NCI-H128 (cell line): ENCODE measurements around the gene FAU.
A peak's percentile ranks its signal among the peaks of the same experiment; 100 is the strongest.
"Not testable (repeated sequence)": the region's sequence is repeated elsewhere in the genome, so short reads cannot be mapped to it uniquely, and the experiment has no call there.

Source experiments
- DNase-seq: peaks from one replicate; lab custom pipeline; 2025; ENCODE audit not compliant: unreplicated experiment; lab: John Stamatoyannopoulos, UW

Gene FAU

DNA sequence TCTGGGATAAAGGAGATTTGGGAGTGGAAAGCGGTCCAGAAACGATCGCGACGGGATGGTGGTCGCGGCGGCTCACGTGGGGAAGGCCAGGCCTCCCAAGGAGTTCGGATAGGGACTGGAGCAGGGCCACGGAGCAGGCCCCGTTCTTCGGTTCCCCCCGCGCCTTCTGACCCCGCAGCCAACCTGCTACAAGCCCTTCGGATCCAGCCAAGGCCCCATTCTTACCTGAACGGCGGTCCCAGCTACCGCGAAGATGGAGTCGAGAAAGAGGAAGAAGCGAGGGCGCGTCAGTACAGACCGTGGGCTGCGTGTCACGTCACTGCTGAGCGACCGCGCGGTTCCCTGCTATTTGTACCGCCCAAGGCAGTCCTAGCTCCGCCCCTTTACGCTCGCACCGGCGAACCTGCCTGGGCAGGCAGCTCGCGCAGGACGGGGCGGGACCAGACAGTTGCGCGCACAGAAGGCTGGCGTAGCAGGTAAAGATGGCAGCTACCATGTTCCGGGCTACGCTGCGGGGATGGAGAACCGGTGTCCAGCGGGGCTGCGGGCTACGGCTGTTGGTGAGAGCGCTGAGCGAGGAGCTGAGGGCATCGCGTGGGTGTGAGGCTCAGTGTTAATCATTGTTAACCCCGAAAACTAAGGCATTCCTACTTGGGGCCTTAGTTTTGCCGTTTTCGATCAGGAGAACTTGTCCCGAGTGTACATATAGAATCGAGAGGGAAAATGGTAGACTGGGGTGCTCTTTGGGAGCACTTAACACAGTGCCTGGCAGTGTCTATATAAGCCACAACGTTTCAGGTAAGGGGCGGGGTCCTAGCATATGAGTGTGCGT lies at the start of gene FAU, which contains the start of gene MRPL49:
FAU (minus strand) TSS at position 270 of the 832 bp plus-strand sequence. CDS start 321 bp downstream, outside the sequence.
MRPL49 (plus strand) TSS at position 457 of the 832 bp plus-strand sequence; CDS start at position 483, 26 bp downstream.
- DNase-seq, result peak; percentile 92

DNA sequence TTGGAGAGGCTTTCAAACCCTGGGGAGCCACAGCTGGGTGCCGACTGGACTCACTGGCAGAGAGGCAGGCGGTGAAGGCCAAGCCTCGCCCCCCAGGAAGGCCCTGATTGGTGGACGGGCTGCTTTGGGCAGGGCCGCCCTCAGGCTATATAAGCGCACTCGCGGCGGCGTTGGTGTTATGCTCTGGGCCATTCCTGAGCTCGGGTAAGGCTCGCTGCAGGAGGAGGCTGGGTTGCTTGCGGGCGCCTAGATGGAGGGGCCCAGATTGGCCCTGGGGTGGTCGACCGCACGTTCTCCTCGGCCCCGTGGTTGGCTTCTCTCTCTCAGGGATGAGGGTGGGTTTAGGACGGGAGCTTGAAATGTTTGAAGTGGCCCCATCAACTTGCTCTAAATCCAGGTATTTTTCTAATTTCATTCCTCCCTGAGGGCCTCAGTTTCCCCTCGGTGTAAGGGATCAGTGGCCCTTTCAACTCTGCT lies 48.2 kb upstream of the FAU start, which contains the start of gene SPDYC:
SPDYC (plus strand) TSS at position 176 of the 477 bp plus-strand sequence. CDS start 1,125 bp downstream, outside the sequence.
- no peak for DNase-seq

DNA sequence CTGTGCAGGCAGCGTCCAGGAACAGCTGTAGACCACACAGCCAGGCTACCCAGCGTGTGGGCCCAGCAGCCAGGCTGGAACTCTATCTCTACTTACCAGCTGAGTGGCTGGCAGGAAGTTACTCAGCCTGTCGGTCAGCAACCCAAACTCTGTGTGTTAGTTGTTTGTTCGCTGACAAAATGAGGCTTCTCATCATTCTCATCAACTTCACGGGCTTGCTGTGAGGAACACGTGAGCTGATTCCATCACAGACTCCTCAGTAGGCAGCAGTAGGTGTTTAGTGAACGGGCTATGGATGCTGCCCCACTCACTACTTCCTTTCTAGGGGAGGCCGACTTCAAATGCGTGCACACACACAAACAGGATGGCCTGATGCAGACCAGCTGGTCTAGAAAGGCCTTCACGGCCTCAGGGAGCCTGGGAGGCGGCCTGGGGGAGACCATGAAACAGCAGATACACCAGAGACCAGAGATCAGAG lies 47.3 kb upstream of the FAU start:
- no peak for DNase-seq

DNA sequence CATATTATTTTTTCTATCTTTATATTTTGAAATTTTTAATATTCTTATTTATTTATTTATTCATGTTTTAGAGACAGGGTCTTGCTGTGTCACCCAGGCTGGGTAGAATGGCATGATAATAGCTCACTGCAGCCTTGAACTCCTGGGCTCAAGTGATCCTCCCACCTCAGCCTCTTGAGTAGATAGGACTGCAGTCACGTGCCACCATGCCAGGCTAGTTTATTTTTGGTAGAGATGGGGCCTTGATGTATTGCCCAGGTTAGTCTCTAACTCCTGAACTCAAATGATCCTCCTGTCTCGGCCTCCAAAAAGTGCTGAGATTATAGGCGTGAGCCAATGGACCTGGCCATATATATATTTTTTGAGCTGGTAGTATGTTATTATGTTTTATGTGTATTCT lies 45.7 kb upstream of the FAU start:
- DNase-seq, result no peak

DNA sequence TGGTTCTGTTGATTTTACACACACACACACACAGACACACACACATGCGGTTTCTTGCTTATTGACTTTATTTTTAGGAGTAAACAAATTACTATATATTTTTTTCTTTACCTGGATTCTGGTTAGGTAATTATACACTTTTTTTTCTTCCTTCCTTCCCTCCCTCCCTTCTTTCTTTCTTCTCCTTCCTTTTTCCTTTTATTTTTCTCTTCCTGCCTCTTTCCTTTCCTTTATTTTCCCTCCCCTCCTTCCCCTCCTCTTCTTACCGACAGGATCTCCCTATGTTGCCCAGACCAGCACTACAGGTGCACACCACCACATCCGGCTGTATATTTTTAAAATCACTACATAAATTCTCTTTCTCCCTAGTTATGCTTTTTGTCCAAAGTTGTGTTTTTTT lies 45.0 kb upstream of the FAU start:
- DNase-seq, result no peak

DNA sequence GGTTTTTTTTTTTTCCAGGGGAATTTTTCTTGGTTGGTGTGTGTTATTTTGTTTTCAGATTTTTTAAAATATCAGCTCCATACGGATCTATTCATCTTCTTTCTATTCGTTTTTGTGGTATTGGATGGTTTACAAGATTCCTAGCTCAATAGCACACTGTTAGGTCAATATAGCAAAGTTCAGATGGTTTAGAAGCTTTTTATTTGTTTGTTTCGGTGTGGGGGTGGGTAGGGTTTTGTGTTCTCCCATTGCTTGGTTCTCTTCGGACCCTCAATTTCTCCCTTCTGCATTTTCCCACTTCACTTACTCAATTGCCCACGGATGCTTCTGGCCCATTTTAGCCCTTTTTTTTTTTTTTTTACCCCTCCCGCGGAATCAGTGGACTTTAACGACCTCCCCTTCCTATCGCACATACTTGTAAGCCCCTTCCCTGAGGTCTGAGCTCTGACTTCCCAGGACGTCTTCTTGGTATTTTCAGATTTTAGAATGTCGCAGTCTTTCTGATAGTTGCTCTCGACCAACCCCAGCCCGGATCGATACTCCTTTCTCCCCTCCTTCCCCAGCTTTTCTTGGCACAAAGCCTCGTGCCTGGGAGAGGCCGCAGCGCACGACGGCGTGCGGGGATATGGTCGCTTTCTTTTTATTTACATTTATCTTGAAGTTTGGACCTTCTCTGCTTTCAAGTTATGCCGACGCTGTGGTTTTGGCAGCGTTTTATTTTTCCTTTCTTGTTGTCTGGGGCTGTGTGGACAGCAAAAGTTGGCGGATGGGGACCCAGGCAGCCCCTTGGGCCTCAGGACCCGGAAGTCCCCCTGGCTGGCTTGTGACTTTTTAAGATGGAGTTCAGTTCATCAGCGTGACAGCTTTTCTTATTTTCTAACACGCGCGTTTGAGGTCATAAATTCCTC lies 43.7 kb upstream of the FAU start:
- DNase-seq, result no peak

DNA sequence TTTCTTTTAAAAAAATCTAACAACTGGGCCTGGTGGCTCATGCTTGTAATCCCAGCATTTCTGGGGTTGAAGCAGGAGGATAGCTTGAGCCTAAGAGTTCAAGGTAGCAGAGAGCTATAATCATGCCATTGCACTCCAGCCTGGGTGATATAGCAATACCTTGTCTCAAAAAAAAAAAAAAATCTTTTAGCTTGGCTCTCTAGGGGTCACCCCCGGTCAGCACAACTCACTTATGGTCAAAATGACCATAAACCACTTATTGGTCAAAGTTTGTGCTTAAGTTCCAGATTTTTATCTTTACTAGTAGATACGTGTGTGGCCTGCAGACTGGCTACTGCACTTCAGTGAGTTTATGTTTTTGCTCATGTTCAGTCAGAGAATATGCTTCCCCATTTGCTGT lies 41.8 kb upstream of the FAU start:
- no peak for DNase-seq

DNA sequence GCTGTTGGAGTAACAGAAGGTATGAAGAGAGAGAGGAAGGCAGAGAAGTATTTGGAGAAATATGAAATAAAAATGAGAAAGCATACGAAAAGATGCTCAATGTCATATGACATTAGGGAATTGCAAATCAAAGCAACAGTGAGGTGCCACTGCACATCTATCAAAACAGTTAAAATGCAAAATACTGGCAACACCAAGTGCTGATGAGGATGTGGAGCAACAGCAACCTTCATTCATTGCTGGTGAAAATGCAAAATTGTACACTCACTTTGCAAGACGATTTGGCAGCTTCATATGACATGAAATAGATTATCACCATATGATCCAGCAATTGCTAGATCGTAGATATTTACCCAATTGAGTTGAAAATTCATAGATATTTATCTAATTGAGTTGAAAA lies 38.7 kb upstream of the FAU start:
- no peak for DNase-seq

DNA sequence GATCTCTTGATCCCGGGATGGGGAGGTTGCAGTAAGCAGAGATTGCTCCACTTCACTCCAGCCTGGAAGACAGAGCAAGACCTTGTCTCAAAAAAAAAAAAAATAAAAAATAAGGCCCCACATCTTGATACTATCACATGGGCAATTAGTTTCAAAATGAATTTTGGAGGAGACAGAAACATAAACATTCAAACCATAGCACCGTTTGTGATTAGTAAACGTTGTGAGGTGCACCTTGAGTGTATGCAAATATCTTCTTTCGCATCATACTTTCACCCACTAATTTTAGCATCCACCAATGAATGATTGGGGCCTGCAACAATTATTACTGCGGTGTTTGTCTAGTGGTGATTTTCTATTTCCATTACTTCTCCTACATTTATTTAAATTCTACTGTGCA lies 37.1 kb upstream of the FAU start:
- no peak for DNase-seq

DNA sequence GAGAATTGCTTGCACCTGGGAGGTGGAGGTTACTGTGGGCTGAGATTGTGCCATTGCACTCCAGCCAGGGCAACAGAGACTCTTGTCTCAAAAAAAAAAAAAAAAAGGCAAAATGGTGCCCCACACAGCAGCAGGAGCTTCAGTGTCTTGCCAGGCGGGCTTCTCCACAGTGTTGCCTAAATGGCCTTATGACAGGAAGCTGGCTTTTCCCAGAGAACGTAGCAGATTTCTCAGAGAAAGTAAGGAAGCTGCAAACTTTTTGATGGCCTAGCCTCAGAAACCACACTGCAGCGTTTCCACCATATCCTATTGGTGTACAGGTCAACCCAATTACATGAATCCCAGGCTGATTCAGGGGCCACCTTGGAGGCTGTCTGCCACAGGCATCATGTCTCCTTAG lies 35.4 kb upstream of the FAU start:
- no peak for DNase-seq

DNA sequence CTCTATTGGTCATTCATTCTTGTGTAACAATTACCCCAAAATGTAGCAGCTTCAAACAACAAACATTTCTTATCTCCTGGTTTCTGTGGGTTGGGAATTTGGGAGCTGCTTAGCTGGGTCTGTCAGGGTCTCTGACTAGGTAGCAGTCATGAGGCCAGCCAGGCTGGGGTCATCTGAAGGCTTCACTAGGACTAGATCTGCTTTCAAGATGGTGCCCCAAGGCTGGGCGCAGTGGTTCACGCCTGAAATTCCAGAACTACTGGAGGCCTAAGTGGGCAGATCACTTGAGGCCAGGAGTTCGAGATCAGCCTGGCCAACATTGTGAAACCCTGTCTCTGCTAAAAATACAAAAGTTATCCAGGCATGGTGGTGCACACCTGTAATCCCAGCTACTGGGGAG lies 35.0 kb upstream of the FAU start:
- DNase-seq, result no peak

DNA sequence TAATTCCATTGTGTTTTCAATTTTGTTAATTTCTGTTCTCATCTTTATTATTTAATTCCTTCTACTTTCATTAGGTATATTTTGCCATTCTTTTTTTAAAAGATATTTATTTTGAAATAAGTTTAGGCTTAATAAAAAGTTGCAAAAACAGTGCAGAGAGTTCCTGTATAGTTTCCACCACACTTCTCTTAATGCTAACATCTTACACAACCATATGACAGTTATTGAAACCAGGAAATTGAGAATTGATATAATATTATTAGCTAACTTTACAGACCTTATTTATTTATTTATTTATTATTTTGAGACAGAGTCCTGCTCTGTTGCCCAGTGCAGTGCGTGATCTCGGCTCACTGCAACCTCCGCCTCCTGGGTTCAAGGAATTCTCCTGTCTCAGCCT lies 34.3 kb upstream of the FAU start:
- no peak for DNase-seq

DNA sequence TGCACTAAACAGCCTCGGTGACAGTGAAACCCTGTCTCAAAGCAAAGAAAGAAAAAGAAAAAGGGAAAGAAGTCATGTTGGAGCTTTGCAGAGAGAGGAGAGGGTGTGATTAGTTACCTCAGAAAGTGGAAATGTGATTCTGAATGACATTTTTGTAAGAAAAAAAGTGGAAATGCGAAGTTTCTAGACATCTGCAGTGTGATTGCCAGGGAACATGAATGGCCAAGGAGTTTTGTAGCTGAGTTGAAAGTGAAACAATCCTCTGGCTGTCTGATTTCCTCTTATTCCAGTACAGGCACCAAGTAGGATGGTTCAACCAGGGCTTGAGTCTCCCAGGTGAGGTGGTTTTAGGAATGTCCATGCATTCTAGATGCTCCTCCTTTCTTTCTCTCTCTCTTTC lies 30.2 kb upstream of the FAU start:
- DNase-seq, result no peak

DNA sequence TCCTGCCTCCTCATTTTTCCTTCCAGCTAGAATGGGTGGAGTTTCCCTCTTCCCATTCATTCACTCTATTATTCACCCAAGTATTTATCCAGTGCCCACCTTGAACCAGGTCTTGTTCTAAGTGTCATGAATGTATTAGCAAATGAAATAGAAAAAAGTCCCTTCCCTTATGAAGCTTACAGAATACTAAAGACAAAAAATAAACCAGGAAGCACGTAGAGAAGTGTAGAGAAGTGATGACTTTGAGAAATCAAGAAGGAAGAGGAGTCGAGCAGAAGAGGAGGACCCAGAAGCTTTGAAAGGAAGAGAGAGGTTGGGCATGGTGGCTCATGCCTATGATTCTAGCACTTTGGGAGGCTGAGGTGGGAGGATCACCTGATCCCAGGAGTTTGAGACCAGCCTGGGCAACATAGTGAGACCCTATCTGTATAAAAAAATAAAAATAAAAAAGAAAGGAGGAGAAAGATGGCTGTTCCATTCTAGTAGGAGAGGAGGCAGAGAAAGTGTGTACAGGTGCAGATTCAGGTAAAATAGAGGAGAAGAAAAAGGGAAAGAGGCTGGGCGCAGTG lies 29.5 kb upstream of the FAU start:
- no peak for DNase-seq

DNA sequence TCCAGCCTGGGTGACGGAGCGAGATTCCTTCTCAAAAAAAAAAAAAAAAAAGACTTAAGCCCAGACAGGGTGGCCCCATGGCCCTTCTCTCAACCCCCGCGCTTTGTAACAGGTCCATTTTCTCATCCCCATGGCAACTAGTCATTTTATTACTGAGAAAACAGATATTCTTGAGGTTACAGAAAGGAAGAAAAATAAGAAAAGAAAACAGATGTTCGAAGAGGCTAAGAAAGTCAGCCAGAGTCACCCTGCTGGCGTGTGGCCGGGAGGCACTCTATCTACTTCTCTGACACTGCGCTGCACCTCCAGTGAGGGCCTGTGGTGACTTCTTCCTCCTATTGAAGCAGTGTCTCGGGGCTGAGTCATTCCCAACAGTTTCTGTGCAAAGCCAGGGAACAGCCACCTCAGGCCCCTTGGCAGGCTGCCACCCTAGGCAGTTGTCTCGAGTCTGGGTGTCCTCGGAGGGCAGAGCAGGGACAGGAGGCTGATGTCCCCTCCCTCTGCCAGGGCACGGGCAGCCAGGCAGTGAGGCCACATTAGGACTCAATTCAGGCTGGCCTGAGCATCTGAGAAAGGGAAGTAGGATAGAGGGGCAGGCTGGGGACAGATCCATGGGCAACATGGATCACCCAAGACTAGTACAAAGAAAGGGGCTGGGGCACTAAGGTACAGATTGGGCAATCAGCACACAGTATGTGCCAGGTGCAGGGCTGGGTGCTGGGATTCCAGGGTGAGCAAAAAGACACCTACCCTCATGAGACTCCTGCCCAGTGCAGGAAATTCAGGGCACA lies 28.8 kb upstream of the FAU start:
- no peak for DNase-seq

DNA sequence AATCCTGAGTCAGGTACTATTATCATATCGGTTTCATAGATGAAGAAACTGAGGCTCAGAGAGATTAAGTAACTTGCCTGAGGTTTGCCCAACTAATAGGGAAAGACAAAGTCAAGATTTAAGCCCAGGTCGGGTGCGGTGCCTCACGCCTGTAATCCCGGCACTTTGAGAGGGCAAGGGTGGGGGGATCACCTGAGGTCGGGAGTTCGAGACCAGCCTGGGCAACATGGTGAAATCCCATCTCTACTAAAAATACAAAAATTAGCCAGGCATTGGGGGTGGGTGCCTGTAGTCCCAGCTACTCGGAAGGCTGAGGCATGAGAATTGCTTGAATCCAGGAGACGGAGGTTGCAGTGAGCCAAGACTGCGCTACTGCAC lies 28.2 kb upstream of the FAU start:
- not testable (repeated sequence) for DNase-seq

DNA sequence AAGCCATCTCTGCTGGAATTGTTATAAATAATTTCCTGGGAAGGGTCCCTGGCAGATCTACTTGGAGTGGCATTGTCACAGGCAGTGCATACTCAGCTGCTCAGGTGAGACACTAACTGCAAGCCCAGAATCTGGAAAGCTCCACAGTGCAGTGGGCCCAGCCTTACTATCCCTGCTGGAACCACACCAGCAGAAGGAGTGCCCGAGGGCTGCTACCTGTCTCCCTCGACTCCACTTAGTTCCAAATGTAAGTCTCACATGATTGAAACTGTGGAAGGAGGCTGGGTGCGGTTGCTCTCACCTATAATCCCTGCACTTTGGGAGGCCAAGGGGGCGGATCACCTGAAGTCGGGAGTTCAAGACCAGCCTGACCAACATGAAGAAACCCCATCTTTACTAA lies 26.7 kb upstream of the FAU start:
- DNase-seq, result no peak

DNA sequence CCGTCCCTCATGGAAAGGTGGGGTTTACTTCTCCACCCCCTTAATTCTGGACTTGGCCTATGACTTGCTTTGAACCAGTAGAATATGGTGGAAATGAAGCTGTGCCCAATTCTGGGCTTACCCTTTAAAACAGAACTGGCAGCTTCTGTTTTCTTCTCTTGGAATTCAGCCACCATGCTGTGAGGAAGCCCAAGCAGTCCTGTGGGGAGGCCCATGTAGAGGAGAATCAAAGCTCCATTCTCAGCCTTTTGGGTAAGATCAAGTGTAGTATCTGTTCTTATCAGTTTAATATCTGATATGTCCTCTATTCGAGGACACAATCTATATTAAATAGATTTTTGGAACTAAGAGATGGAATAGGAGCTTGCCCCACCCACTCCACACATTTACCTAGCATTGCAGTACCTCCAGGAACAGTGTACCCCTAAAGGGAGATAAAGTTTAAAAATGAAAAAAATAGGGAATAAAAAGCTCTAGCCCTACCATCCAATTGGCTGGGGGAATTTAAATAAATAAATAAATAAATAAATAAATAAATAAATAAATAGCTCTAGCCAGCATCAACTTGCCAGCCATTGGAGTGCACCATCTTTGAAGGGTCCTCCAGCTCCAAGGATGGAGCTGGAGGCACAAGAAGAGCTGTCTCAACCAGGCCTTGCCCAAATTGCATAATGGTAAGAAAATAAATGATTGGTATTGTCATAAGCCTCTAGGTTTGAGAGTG lies 25.6 kb upstream of the FAU start:
- no peak for DNase-seq

DNA sequence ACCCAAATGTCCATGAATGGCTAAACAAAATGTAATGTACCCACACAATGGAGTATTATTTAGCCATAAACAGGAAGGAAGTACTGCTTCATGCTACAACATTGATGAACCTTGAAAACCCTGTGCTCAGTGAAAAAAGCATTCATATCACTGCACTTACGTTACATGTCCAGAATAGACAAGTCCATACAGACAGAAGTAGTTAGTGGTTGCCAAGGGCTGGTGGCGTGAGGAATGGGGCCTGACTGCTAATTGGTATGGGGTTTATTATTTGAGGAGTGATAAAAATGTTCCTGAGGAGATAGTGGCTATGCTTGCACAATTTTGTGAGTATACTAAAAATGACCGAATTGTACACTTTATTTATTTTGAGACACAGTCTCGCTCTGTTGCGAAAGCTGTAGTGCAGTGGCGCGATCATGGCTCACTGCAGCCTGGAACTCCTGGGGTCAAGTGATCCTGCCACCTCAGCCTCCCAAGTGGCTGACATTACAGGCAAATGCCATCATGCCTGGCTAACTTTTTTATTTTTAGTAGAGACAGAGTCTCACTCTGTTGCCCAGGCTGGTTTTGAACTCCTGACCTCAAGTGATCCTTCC lies 20.1 kb upstream of the FAU start:
- no peak for DNase-seq
